Natural killer cell (primary cell): Measurements from ENCODE around the gene EIF1B. TPM values are rescaled to one million over a fixed set of nuclear protein-coding genes. Genes with fewer than 3 reads are reported as not detected.

Experiments
- ATAC-seq, 3 donors: fragments of 150-1000 bp in 2 of 3; fragments of 200-7000 bp in 1 of 3; cut with Tn5 transposase; 1 replicate in 1 of 3; 2 replicates in 2 of 3; pipeline ENCODE4 v1.10.0; 2021; ENCODE audit warnings: mild to moderate bottlenecking in 2 of 3, moderate library complexity in 2 of 3
- DNase-seq, 2 donors: peaks; one replicate each; pipeline versions ENCODE4 v3.0.0 to v3.0.0-alpha.2; 2013 to 2021; ENCODE audit warnings: mixed read lengths in 1 of 2
- H3K27ac ChIP-seq: one replicate; pipeline ENCODE4 v1.5.1; 2013; ENCODE audit warnings: mild to moderate bottlenecking, low read length
- H3K27me3 ChIP-seq: one replicate; pipeline ENCODE4 v1.6.1; 2013; ENCODE audit warnings: low read length; ENCODE audit not compliant: control insufficient read depth, insufficient read depth
- H3K36me3 ChIP-seq: one replicate; pipeline ENCODE4 v1.6.1; 2013; ENCODE audit warnings: low read length; ENCODE audit not compliant: control insufficient read depth, insufficient read depth
- H3K4me1 ChIP-seq: one replicate; pipeline ENCODE4 v1.6.1; 2013; ENCODE audit warnings: low read length; ENCODE audit not compliant: control insufficient read depth, insufficient read depth
- H3K4me3 ChIP-seq: one replicate; pipeline ENCODE4 v1.5.1; 2013; ENCODE audit warnings: low read length
- H3K9me3 ChIP-seq: one replicate; pipeline ENCODE4 v1.6.1; 2013; ENCODE audit warnings: low read length; ENCODE audit not compliant: control insufficient read depth, insufficient read depth
- H3K27ac Mint-ChIP-seq, 2 donors: one replicate each; pipeline ENCODE4 v1.8.0; 2022; ENCODE audit warnings: mild to moderate bottlenecking in 2 of 2, mixed read lengths in 2 of 2, moderate library complexity in 1 of 2
- H3K27me3 Mint-ChIP-seq, 2 donors: one replicate each; pipeline ENCODE4 v1.8.0; 2022; ENCODE audit warnings: low read depth in 2 of 2, mixed read lengths in 2 of 2
- H3K36me3 Mint-ChIP-seq: one replicate; pipeline ENCODE4 v1.8.0; 2022; ENCODE audit warnings: mixed read lengths
- H3K4me1 Mint-ChIP-seq, 2 donors: one replicate each; pipeline ENCODE4 v1.8.0; 2022; ENCODE audit warnings: mixed read lengths in 2 of 2
- H3K4me3 Mint-ChIP-seq: one replicate; pipeline ENCODE4 v1.8.0; 2022; ENCODE audit warnings: mild to moderate bottlenecking, moderate library complexity, mixed read lengths
- H3K9me3 Mint-ChIP-seq, 2 donors: one replicate each; pipeline ENCODE4 v1.8.0; 2022; ENCODE audit warnings: mixed read lengths in 2 of 2
- CTCF ChIP-seq: fragments of 200-600 bp; IDR thresholded peaks from one replicate; pipeline ENCODE4 v1.8.0; 2022; ENCODE audit warnings: antibody characterized with exemption
- whole genome bisulfite sequencing: methylation state at CpG from one replicate; pipeline ENCODE4 v1.1.7; 2013; ENCODE audit warnings: missing lambda C conversion rate; ENCODE audit not compliant: insufficient coverage; 5-methylcytosine and 5-hydroxymethylcytosine counted together
- intact Hi-C: fragments of 100-400 bp; cut with micrococcal nuclease; formaldehyde crosslinking; loops from one replicate; pipeline ENCODE4 v1.14.2; 2022
- total RNA-seq, 4 donors: library from RNA; stranded (reverse); fragments of 120-200 nt in 1 of 4; gene quantifications; one replicate each; pipeline versions ENCODE4 v1.2.3 to v1.2.4, GENCODE V29; 2013 to 2022

EIF1B gene
- total RNA-seq, 3 donors from 2014 or later (not counting 1 experiment from before 2014, with no cell fraction given) = 52.9 to 67.3 (median 55.1) TPM

- 96% methylated on average over 2 of the region's 2 CpGs for WGBS
- ATAC-seq (no peak), DNase-seq (no peak)
- no peak for TF ChIP-seq CTCF
- H3K4me1 ChIP-seq = no peaks in the 10 kb centered on the region
- H3K27me3 Mint-ChIP-seq = no peaks in the 10 kb centered on the region
- intact Hi-C loops = no loop called here
- H3K9me3 Mint-ChIP-seq = no peaks in the 10 kb centered on the region
- H3K4me1 Mint-ChIP-seq = no peaks in the 10 kb centered on the region
- H3K27ac ChIP-seq = no peak overlapping the region
- no peak overlapping the region for H3K27ac Mint-ChIP-seq
- H3K36me3 Mint-ChIP-seq = no peaks in the 10 kb centered on the region
- no peaks in the 10 kb centered on the region for H3K9me3 ChIP-seq
- peaks cover 5% of the 10 kb centered on the region for H3K36me3 ChIP-seq
- no peak overlapping the region for H3K4me3 Mint-ChIP-seq
- H3K4me3 ChIP-seq = no peak overlapping the region
- no peaks in the 10 kb centered on the region for H3K27me3 ChIP-seq
Observed at GRCh38 chr3:40298075-40298474, 11.4 kb upstream of the EIF1B start.

- no peak for DNase-seq
- no peak overlapping the region for H3K27ac Mint-ChIP-seq
- H3K9me3 Mint-ChIP-seq = no peaks in the 10 kb centered on the region
- no peaks in the 10 kb centered on the region for H3K27me3 ChIP-seq
- H3K27me3 Mint-ChIP-seq = no peaks in the 10 kb centered on the region
- no peak for TF ChIP-seq CTCF
- WGBS = 94% methylated on average over 4 of the region's 5 CpGs
- H3K36me3 Mint-ChIP-seq = no peaks in the 10 kb centered on the region
- no peak overlapping the region for H3K4me3 Mint-ChIP-seq
- peaks cover 5% of the 10 kb centered on the region for H3K36me3 ChIP-seq
- H3K27ac ChIP-seq = no peak overlapping the region
- no peaks in the 10 kb centered on the region for H3K9me3 ChIP-seq
- no peak for ATAC-seq
- H3K4me3 ChIP-seq = no peak overlapping the region
- no peaks in the 10 kb centered on the region for H3K4me1 ChIP-seq
- intact Hi-C loops = no loop called here
- no peaks in the 10 kb centered on the region for H3K4me1 Mint-ChIP-seq
Observed at GRCh38 chr3:40299130-40299720, 10.3 kb upstream of the EIF1B start.

- H3K27ac Mint-ChIP-seq = no peak overlapping the region
- H3K4me1 Mint-ChIP-seq = no peaks in the 10 kb centered on the region
- H3K27me3 ChIP-seq = no peaks in the 10 kb centered on the region
- no peaks in the 10 kb centered on the region for H3K36me3 ChIP-seq
- H3K4me1 ChIP-seq = no peaks in the 10 kb centered on the region
- no peaks in the 10 kb centered on the region for H3K9me3 Mint-ChIP-seq
- ATAC-seq = peak in 1 of 3 donors; percentile 73
- no peak for DNase-seq
- no peaks in the 10 kb centered on the region for H3K9me3 ChIP-seq
- H3K27me3 Mint-ChIP-seq = no peaks in the 10 kb centered on the region
- no peak overlapping the region for H3K4me3 ChIP-seq
- 83% methylated on average over 3 of the region's 3 CpGs for WGBS
- no peak overlapping the region for H3K27ac ChIP-seq
- H3K4me3 Mint-ChIP-seq = no peak overlapping the region
- no peak for TF ChIP-seq CTCF
- intact Hi-C loops = no loop called here
- no peaks in the 10 kb centered on the region for H3K36me3 Mint-ChIP-seq
Observed at GRCh38 chr3:40299721-40300335, 9.7 kb upstream of the EIF1B start.

- intact Hi-C loops = no loop called here
- no peaks in the 10 kb centered on the region for H3K9me3 Mint-ChIP-seq
- DNase-seq (no peak), ATAC-seq (no peak)
- Histone ChIP-seq H3K4me3 (no peak overlapping the region), H3K27me3 (no peaks in the 10 kb centered on the region), H3K27ac (no peak overlapping the region), H3K9me3 (no peaks in the 10 kb centered on the region), H3K4me1 (no peaks in the 10 kb centered on the region), H3K36me3 (no peaks in the 10 kb centered on the region)
- no peaks in the 10 kb centered on the region for H3K27me3 Mint-ChIP-seq
- H3K27ac Mint-ChIP-seq = no peak overlapping the region
- WGBS = 100% methylated on average over 1 of the region's 1 CpG
- TF ChIP-seq CTCF = no peak
- H3K36me3 Mint-ChIP-seq = no peaks in the 10 kb centered on the region
- no peaks in the 10 kb centered on the region for H3K4me1 Mint-ChIP-seq
- no peak overlapping the region for H3K4me3 Mint-ChIP-seq
Observed at GRCh38 chr3:40302784-40303183, 6.7 kb upstream of the EIF1B start.
